ENCODE data around the gene PPP1R12A.

PPP1R12A gene

GRCh38 chr12:79955561-79955960 lies 20.7 kb upstream of the PPP1R12A start:
- TF ChIP-seq CTCF (IDR thresholded peaks at IDR 0.05; ENCODE audit: low read depth, low read length) (no peak), EZH2phosphoT487 (IDR thresholded peaks at IDR 0.05; ENCODE audit: low read depth) (no peak)

GRCh38 chr12:79954037-79954610 lies 19.2 kb upstream of the PPP1R12A start:
- Histone ChIP-seq H2AFZ (ENCODE audit: low read depth, low read length) (no peak overlapping the region), H3K4me3 (ENCODE audit: low read length) (no peak overlapping the region), H3K4me1 (ENCODE audit: low read length) (no peaks in the 10 kb centered on the region), H3K27ac (ENCODE audit: low read length) (no peak overlapping the region), H3K79me2 (ENCODE audit: low read length) (no peaks in the 10 kb centered on the region), H3K36me3 (replicated peaks; ENCODE audit: low read depth, low read length) (no peaks in the 10 kb centered on the region), H3K9ac (ENCODE audit: low read length) (no peak overlapping the region), H3K9me3 (ENCODE audit: insufficient read depth, low read length) (no peaks in the 10 kb centered on the region), H3K4me2 (ENCODE audit: low read length) (no peak overlapping the region), H4K20me1 (ENCODE audit: insufficient read depth, low read length) (no peaks in the 10 kb centered on the region), H3K27me3 (ENCODE audit: low read depth, low read length) (no peaks in the 10 kb centered on the region)
- TF ChIP-seq CTCF (IDR thresholded peaks at IDR 0.05; ENCODE audit: low read depth, low read length): no peak
- no peak for TF ChIP-seq EZH2phosphoT487 (IDR thresholded peaks at IDR 0.05; ENCODE audit: low read depth)

More at GRCh38 chr12:79955561-79955960, 20.7 kb upstream of the PPP1R12A start:
- Histone ChIP-seq H3K4me2 (ENCODE audit: low read length) (no peak overlapping the region), H3K4me3 (ENCODE audit: low read length) (no peak overlapping the region), H3K9me3 (ENCODE audit: insufficient read depth, low read length) (no peaks in the 10 kb centered on the region), H3K79me2 (ENCODE audit: low read length) (no peaks in the 10 kb centered on the region), H3K4me1 (ENCODE audit: low read length) (no peaks in the 10 kb centered on the region), H3K27me3 (ENCODE audit: low read depth, low read length) (no peaks in the 10 kb centered on the region), H3K27ac (ENCODE audit: low read length) (no peak overlapping the region), H3K9ac (ENCODE audit: low read length) (no peak overlapping the region), H4K20me1 (ENCODE audit: insufficient read depth, low read length) (no peaks in the 10 kb centered on the region), H2AFZ (ENCODE audit: low read depth, low read length) (no peak overlapping the region), H3K36me3 (replicated peaks; ENCODE audit: low read depth, low read length) (no peaks in the 10 kb centered on the region)

- TF ChIP-seq EZH2phosphoT487 (IDR thresholded peaks at IDR 0.05; ENCODE audit: low read depth) (no peak), CTCF (IDR thresholded peaks at IDR 0.05; ENCODE audit: low read depth, low read length) (no peak)
- no peak overlapping the region for H3K4me2 ChIP-seq (ENCODE audit: low read length)
- no peaks in the 10 kb centered on the region for H3K79me2 ChIP-seq (ENCODE audit: low read length)
- no peaks in the 10 kb centered on the region for H3K27me3 ChIP-seq (ENCODE audit: low read depth, low read length)
- H4K20me1 ChIP-seq (ENCODE audit: insufficient read depth, low read length): no peaks in the 10 kb centered on the region
- H3K9ac ChIP-seq (ENCODE audit: low read length): no peak overlapping the region
- no peak overlapping the region for H3K27ac ChIP-seq (ENCODE audit: low read length)
- H3K4me3 ChIP-seq (ENCODE audit: low read length): no peak overlapping the region
- no peaks in the 10 kb centered on the region for H3K4me1 ChIP-seq (ENCODE audit: low read length)
- no peaks in the 10 kb centered on the region for H3K36me3 ChIP-seq (replicated peaks; ENCODE audit: low read depth, low read length)
- H3K9me3 ChIP-seq (ENCODE audit: insufficient read depth, low read length): no peaks in the 10 kb centered on the region
- no peak overlapping the region for H2AFZ ChIP-seq (ENCODE audit: low read depth, low read length)
Observed at GRCh38 chr12:79949098-79949497, 14.2 kb upstream of the PPP1R12A start.

GRCh38 chr12:79945433-79945832 lies 10.5 kb upstream of the PPP1R12A start:
- Histone ChIP-seq H2AFZ (ENCODE audit: low read depth, low read length) (no peak overlapping the region), H3K27me3 (ENCODE audit: low read depth, low read length) (no peaks in the 10 kb centered on the region), H3K4me1 (ENCODE audit: low read length) (no peaks in the 10 kb centered on the region), H3K27ac (ENCODE audit: low read length) (no peak overlapping the region), H4K20me1 (ENCODE audit: insufficient read depth, low read length) (no peaks in the 10 kb centered on the region), H3K9me3 (ENCODE audit: insufficient read depth, low read length) (no peaks in the 10 kb centered on the region), H3K4me3 (ENCODE audit: low read length) (no peak overlapping the region), H3K36me3 (replicated peaks; ENCODE audit: low read depth, low read length) (no peaks in the 10 kb centered on the region), H3K79me2 (ENCODE audit: low read length) (no peaks in the 10 kb centered on the region), H3K4me2 (ENCODE audit: low read length) (no peak overlapping the region), H3K9ac (ENCODE audit: low read length) (no peak overlapping the region)
- TF ChIP-seq EZH2phosphoT487 (IDR thresholded peaks at IDR 0.05; ENCODE audit: low read depth) (no peak), CTCF (IDR thresholded peaks at IDR 0.05; ENCODE audit: low read depth, low read length) (no peak)
